Activated CD4-positive, alpha-beta T cell treated with anti-CD3 and anti-CD28 coated beads, Interleukin-2, amount 10 ng/mL, durations not matched to agents 7 days and 5 days (primary cell): ENCODE data around the gene SEC24A. TPM values are rescaled to one million over a fixed set of nuclear protein-coding genes. Genes with fewer than 3 reads are reported as not detected.
"Not testable (repeated sequence)": the region's sequence is repeated elsewhere in the genome, so short reads cannot be mapped to it uniquely, and the experiment has no call there.

ENCODE experiments used
- CTCF ChIA-PET: fragments of 350-600 bp; sonication (Branson Sonifier 250); formaldehyde crosslinking; loops from one replicate; lab custom pipeline; 2021; ENCODE audit warnings: antibody characterized with exemption; lab: Charles Lee
- POLR2A ChIA-PET: fragments of 350-600 bp; sonication (Branson Sonifier 250); formaldehyde crosslinking; loops from one replicate; lab custom pipeline; 2021; ENCODE audit warnings: antibody characterized with exemption; lab: Charles Lee
- DNase-seq: peaks from one replicate; pipeline ENCODE4 v3.0.0-alpha.2; 2020
- H3K27ac Mint-ChIP-seq: one replicate; pipeline ENCODE4 v1.8.0; 2021; ENCODE audit warnings: mild to moderate bottlenecking, moderate library complexity, mixed read lengths
- H3K27me3 Mint-ChIP-seq: one replicate; pipeline ENCODE4 v1.8.0; 2021; ENCODE audit warnings: mixed read lengths
- H3K36me3 Mint-ChIP-seq: one replicate; pipeline ENCODE4 v1.8.0; 2021; ENCODE audit warnings: low read depth, mixed read lengths
- H3K4me1 Mint-ChIP-seq: one replicate; pipeline ENCODE4 v1.8.0; 2021; ENCODE audit warnings: mixed read lengths
- H3K4me3 Mint-ChIP-seq: one replicate; pipeline ENCODE4 v1.8.0; 2021; ENCODE audit warnings: mild to moderate bottlenecking, moderate library complexity, mixed read lengths
- H3K9me3 Mint-ChIP-seq: one replicate; pipeline ENCODE4 v1.8.0; 2021; ENCODE audit warnings: mixed read lengths
- total RNA-seq, 2 experiments: library from RNA; stranded (reverse); gene quantifications; one replicate each; pipeline ENCODE4 v1.2.3, GENCODE V29; 2021

Gene SEC24A
- total RNA-seq, 2 experiments from 2014 or later = 22.2 to 24.9 TPM

DNA sequence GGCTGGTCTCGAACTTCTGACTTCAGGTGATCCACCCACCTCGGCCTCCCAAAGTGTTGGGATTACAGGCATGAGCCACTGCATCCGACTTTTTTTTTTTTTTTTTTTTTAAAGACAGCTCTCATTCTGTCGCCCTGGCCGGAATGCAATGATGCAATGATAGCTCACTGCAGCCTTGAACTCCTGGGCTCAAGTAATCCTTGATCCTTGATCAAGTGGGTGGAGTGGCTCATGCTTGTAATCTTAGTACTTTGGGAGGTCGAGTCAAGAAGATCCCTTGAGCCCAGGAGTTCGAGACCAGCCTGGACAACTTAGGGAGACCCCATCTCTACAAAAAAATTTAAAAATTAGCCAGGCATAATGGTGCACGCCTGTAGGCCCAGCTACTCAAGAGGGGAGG, 8.1 kb downstream of the SEC24A start:
- CTCF ChIA-PET = interaction anchor here (1.1 kb wide), 1 partner anchor 14 kb away, joined by 3 read pairs; no protein-coding TSS in a partner anchor

DNA sequence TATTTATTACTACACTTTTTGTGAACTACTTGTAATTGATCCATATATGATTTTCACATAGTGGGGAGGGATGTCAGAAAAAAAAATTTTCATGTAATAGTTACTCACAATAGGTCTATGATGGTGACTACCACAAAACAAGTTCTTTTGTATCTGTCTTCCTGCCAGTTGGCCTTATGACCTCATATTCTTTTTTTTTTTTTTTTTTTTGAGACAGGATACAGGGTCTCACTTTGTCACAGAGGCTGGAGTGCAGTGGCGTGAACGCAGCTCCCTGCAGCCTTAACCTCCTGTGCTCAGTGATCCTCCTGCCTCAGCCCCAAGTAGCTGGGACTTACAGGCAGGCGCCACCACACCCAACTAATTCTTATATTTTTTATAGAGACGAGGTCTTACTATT, 10.9 kb downstream of the SEC24A start:
- CTCF ChIA-PET = interaction anchor here (1.0 to 1.5 kb wide), 2 partner anchors 79 to 248 kb away, joined by 3 to 4 read pairs; partner anchors contain the start of genes CAMLG and CDKN2AIPNL
- Mint-ChIP-seq H3K9me3 (no peaks in the 10 kb centered on the region), H3K4me1 (peaks cover 14% of the 10 kb centered on the region), H3K27ac (no peak overlapping the region), H3K27me3 (no peaks in the 10 kb centered on the region), H3K4me3 (no peak overlapping the region), H3K36me3 (peaks cover 23% of the 10 kb centered on the region)
- POLR2A ChIA-PET = no interaction called here
- DNase-seq = no peak

More for the DNA sequence above, 8.1 kb downstream of the SEC24A start:
- H3K4me3 Mint-ChIP-seq = no peak overlapping the region
- H3K4me1 Mint-ChIP-seq = peaks cover 14% of the 10 kb centered on the region
- H3K27ac Mint-ChIP-seq = no peak overlapping the region
- H3K36me3 Mint-ChIP-seq = peaks cover 21% of the 10 kb centered on the region
- no peaks in the 10 kb centered on the region for H3K9me3 Mint-ChIP-seq
- no peak for DNase-seq
- no peaks in the 10 kb centered on the region for H3K27me3 Mint-ChIP-seq
- POLR2A ChIA-PET = no interaction called here

DNA sequence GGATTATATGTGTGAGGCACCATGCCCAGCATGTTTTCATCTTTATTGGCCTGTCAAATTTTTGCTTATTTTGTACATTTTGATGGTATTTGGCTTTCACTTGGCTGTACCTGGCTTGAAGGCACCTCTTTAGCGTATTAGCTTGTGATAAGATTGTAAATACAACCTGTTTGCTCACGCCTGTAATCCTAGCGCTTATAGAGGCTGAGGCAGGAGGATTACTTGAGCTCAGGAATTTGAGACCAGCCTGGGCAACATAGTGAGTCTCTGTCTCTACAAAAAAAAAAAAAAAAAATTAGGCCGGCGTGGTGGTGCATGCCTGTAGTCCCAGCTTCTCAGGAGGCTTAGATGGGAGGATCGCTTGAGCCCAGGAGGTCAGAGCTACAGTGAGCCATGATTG, 11.3 kb downstream of the SEC24A start:
- H3K27me3 Mint-ChIP-seq = no peaks in the 10 kb centered on the region
- ChIA-PET CTCF (interaction anchor here (0.6 to 1.5 kb wide), 5 partner anchors 18 to 248 kb away, joined by 3 to 4 read pairs (median 3); partner anchors contain the start of genes CAMLG, CDKN2AIPNL and DDX46), POLR2A (no interaction called here)
- no peak overlapping the region for H3K4me3 Mint-ChIP-seq
- peaks cover 15% of the 10 kb centered on the region for H3K4me1 Mint-ChIP-seq
- H3K36me3 Mint-ChIP-seq = peaks cover 23% of the 10 kb centered on the region
- H3K27ac Mint-ChIP-seq = no peak overlapping the region
- DNase-seq = no peak
- no peaks in the 10 kb centered on the region for H3K9me3 Mint-ChIP-seq

DNA sequence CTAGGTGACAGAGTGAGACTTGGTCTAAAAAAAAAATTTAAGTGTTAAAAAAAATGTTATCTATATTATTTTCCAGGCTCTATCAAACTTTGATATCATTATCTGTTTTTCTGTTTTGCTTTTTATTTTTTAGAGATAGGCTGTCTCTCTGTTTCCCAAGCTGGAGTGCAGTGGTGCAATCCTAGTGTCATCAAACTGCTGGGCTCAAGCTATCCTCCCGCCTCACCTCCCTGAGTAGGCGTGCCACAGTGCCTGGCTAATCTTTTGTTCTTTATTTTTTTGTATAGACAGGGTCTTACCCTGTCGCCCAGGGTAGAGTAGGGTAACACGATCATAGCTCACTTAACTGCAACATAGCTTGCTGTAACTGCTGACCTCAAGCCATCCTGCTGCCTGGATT, 14.4 kb downstream of the SEC24A start:
- Mint-ChIP-seq H3K9me3 (no peaks in the 10 kb centered on the region), H3K27me3 (no peaks in the 10 kb centered on the region), H3K27ac (no peak overlapping the region), H3K4me3 (no peak overlapping the region), H3K4me1 (peaks cover 13% of the 10 kb centered on the region), H3K36me3 (peaks cover 27% of the 10 kb centered on the region)
- no peak for DNase-seq
- ChIA-PET POLR2A (no interaction called here), CTCF (interaction anchor here (0.8 to 1.5 kb wide), 4 partner anchors 11 to 76 kb away, joined by 3 to 6 read pairs (median 4); no protein-coding TSS in a partner anchor)

DNA sequence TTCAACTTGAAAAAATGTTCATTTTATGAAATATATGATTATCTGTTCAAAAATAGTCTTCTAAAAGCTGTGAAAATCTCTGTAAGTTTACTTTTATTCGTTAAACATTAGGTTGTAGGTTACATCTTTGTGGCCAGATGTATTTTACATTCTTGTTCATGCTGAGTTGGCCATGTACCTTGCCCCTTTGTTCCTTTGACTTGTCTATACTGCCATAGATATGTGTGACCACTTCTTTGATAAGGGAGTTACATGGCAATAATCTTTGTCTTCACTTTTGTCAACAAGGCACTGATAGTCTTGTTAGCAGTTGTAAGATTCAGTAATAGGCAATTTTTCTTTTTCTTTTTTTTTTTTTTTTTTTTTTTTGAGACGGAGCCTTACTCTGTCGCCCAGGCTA, 15.9 kb downstream of the SEC24A start:
- Mint-ChIP-seq H3K4me3 (no peak overlapping the region), H3K4me1 (peaks cover 6% of the 10 kb centered on the region), H3K27ac (no peak overlapping the region), H3K9me3 (no peaks in the 10 kb centered on the region), H3K27me3 (no peaks in the 10 kb centered on the region), H3K36me3 (peaks cover 24% of the 10 kb centered on the region)
- CTCF ChIA-PET = interaction anchor here (0.8 to 1.3 kb wide), 2 partner anchors 15 to 77 kb away, joined by 3 read pairs; no protein-coding TSS in a partner anchor
- DNase-seq = no peak
- POLR2A ChIA-PET = no interaction called here

DNA sequence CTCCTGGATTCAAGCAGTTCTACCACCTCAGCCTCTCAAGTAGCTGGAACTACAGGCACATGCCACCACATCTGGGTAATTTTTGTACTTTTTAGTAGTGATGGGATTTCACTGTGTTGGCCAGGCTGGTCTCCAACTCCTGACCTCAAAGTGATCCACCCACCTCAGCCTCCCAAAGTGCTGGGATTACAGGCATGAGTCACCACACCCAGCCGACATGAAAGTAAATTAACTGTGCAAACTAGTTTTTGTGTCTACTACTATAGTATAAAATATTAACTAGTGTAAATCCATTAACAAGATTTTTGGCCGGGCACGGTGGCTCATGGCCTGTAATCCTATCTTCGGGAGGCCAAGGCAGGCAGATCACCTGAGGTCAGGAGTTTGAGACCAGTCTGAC, 25.0 kb downstream of the SEC24A start:
- H3K9me3 Mint-ChIP-seq, H3K27me3 Mint-ChIP-seq, H3K27ac Mint-ChIP-seq, H3K4me1 Mint-ChIP-seq, DNase-seq, POLR2A ChIA-PET, H3K4me3 Mint-ChIP-seq, CTCF ChIA-PET: not testable (repeated sequence)
- peaks cover 17% of the 10 kb centered on the region for H3K36me3 Mint-ChIP-seq

DNA sequence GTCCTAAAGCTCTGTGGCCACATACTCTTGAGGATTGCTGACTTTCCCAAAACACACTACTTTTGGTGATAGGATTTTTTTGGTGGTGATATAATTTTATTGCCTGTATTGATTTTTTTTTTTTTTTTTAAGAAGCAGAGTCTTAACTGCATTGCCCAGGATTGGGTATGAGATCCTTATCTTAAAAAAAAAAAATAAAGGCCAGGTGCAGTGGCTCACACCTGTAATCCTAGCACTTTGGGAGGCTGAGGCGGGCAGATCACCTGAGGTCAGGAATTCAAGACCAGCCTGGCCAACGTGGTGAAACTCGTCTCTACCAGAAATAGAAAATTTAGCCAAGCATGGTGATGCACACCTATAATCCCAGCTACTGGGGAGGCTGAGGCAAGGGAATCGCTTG, 28.8 kb downstream of the SEC24A start:
- peaks cover 19% of the 10 kb centered on the region for H3K36me3 Mint-ChIP-seq
- H3K9me3 Mint-ChIP-seq, POLR2A ChIA-PET, H3K27ac Mint-ChIP-seq, DNase-seq, H3K4me1 Mint-ChIP-seq, H3K4me3 Mint-ChIP-seq, H3K27me3 Mint-ChIP-seq: not testable (repeated sequence)
- CTCF ChIA-PET = interaction anchor here (1.0 kb wide), 2 partner anchors 17 to 61 kb away, joined by 3 read pairs; partner anchors contain the start of gene CAMLG

DNA sequence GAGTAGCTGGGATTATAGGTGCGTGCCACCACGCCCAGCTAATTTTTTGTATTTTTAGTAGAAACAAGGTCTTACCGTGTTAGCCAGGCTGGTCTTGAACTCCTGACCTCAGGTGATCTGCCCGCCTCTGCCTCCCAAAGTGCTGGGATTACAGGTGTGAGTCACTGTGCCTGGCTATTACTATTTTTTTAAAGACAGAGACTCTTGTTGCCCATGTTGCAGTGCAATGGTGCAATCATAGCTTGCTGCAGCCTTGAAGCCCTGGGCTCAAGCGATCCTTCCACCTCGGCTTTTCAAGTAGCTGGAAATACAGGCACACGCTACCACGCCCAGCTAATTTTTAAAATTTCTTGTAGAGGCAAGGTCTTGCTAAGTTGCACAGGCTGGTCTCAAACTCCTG, 41.6 kb downstream of the SEC24A start:
- Mint-ChIP-seq H3K4me1 (peaks cover 14% of the 10 kb centered on the region), H3K36me3 (peaks cover 59% of the 10 kb centered on the region)
- H3K27me3 Mint-ChIP-seq, DNase-seq, H3K27ac Mint-ChIP-seq, H3K9me3 Mint-ChIP-seq, H3K4me3 Mint-ChIP-seq, POLR2A ChIA-PET: not testable (repeated sequence)
- CTCF ChIA-PET = interaction anchor here (0.6 kb wide), 1 partner anchor 274 kb away, joined by 5 read pairs; no protein-coding TSS in a partner anchor

DNA sequence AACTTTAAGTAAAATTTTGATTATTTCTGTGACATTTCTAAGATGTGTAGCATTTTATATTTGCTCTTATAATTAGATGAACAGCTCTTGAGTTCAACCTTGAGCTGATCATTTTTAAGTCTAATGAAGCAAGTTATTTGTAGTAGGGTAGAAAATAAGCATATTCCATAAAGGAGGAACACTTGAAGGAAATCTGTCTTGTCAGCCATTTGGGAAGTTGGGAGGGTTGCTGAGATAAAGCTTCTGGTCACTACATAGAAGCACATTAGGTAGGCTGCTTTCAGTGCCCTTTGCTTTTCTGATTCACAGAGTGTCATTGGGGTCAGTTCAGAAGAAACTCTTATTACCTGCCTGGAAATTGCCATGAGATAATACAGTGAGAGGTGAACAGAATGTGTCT, 44.1 kb downstream of the SEC24A start:
- peaks cover 43% of the 10 kb centered on the region for H3K36me3 Mint-ChIP-seq
- CTCF ChIA-PET = interaction anchor here (0.6 to 0.9 kb wide), 2 partner anchors 31 to 210 kb away, joined by 3 read pairs; no protein-coding TSS in a partner anchor
- POLR2A ChIA-PET = no interaction called here

DNA sequence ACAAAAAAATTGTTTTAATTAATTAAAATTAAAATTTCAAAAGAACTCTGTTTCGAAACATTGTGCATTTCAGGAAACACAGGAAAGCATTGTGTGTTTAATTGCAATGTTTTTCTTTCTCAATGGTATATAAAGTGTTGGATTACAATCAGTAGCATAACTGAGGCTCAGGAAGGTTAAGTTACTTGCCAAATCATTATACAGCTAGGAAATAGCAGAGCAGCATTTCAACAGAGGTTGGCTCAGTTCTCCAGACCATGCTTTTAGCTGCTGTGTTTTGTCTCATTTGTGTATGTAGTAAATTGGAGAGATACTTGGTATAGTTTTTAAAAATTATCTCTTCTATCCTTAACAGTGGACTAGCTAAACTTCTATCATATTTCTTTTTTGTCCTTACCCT, 59.7 kb downstream of the SEC24A start:
- peaks cover 25% of the 10 kb centered on the region for H3K36me3 Mint-ChIP-seq

More for the DNA sequence above, 44.1 kb downstream of the SEC24A start:
- Mint-ChIP-seq H3K4me1 (no peaks in the 10 kb centered on the region), H3K4me3 (no peak overlapping the region), H3K27ac (no peak overlapping the region), H3K27me3 (no peaks in the 10 kb centered on the region), H3K9me3 (no peaks in the 10 kb centered on the region)
- DNase-seq = no peak

DNA sequence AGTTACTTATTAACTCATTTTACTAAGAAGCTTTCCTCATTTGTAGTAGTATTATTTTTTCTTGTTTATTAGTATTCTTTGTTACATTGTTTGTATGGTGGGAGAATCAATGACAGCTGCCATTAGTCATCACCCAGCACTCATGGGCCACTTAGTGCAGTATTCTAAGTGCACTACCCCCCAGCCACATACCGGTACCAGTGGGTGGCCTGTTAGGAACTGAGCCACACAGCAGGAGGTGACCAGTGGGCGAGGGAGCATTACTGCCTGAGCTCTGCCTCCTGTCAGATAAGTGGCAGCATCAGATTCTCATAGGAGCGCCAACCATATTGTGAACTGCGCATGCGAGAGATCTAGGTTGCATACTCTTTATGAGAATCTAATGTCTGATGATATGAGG, 65.5 kb downstream of the SEC24A start:
- no peaks in the 10 kb centered on the region for H3K27me3 Mint-ChIP-seq
- no peaks in the 10 kb centered on the region for H3K4me1 Mint-ChIP-seq
- DNase-seq = no peak
- no peak overlapping the region for H3K27ac Mint-ChIP-seq
- peaks cover 29% of the 10 kb centered on the region for H3K36me3 Mint-ChIP-seq
- H3K4me3 Mint-ChIP-seq = no peak overlapping the region
- ChIA-PET POLR2A (no interaction called here), CTCF (interaction anchor here (1.0 to 1.2 kb wide), 2 partner anchors 8 to 129 kb away, joined by 3 read pairs; no protein-coding TSS in a partner anchor)
- H3K9me3 Mint-ChIP-seq = no peaks in the 10 kb centered on the region

More for the DNA sequence above, 59.7 kb downstream of the SEC24A start:
- POLR2A ChIA-PET = no interaction called here
- DNase-seq = no peak
- CTCF ChIA-PET = interaction anchor here (0.6 to 1.5 kb wide), 2 partner anchors 9 to 57 kb away, joined by 4 read pairs; no protein-coding TSS in a partner anchor
- no peaks in the 10 kb centered on the region for H3K9me3 Mint-ChIP-seq
- no peak overlapping the region for H3K4me3 Mint-ChIP-seq
- H3K4me1 Mint-ChIP-seq = no peaks in the 10 kb centered on the region
- no peak overlapping the region for H3K27ac Mint-ChIP-seq
- H3K27me3 Mint-ChIP-seq = no peaks in the 10 kb centered on the region

DNA sequence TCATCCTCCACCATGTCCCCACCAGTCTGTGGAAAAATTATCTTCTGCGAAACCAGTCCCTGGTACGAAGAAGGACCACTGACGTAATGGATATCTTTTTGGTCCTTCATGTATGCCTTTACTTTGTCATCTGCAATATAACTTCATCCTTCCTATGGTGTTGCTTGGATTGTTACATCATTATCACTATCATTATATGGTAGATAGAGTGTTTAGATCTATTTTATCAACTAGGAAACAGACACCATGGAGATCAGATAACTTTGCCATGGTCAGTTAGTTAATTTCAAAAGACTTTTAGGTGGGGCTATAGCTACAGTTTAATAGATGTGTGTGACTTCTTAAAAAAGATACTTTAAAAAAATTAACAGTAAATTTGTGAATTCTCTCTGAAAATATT, 66.0 kb downstream of the SEC24A start:
- Mint-ChIP-seq H3K4me1 (no peaks in the 10 kb centered on the region), H3K27ac (no peak overlapping the region), H3K27me3 (no peaks in the 10 kb centered on the region), H3K36me3 (peaks cover 32% of the 10 kb centered on the region), H3K4me3 (no peak overlapping the region), H3K9me3 (no peaks in the 10 kb centered on the region)
- no peak for DNase-seq
- POLR2A ChIA-PET = no interaction called here
- CTCF ChIA-PET = interaction anchor here (1.0 to 1.2 kb wide), 3 partner anchors 8 to 128 kb away, joined by 3 to 4 read pairs (median 3); partner anchors contain the start of gene CAMLG

DNA sequence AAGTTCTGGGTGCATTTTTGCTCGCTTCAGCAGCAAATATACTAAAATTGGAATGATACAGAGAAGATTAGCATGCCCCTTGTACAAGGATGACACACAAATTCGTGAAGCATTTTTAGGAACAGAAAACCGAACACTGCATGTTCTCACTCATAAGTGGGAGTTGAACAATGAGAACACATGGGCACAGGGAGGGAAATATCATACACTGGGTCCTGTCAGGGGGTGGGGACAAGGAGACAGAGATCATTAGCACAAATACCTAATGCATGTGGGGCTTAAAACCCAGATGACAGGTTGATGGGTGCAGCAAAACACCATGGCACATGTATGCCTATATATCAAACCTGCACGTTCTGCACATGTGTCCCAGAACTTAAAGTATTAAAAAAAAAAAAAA, 66.9 kb downstream of the SEC24A start:
- H3K9me3 Mint-ChIP-seq, POLR2A ChIA-PET: not testable (repeated sequence)

More for the DNA sequence above, 66.9 kb downstream of the SEC24A start:
- not testable (repeated sequence) for H3K27me3 Mint-ChIP-seq, DNase-seq, H3K4me1 Mint-ChIP-seq, H3K4me3 Mint-ChIP-seq, H3K27ac Mint-ChIP-seq
- peaks cover 32% of the 10 kb centered on the region for H3K36me3 Mint-ChIP-seq
- CTCF ChIA-PET = interaction anchor here (1.1 to 1.2 kb wide), 2 partner anchors 9 to 23 kb away, joined by 3 to 4 read pairs; partner anchors contain the start of gene CAMLG
